Hematopoietic multipotent progenitor cell treated with erythropoietin and hydrocortisone succinate and interleukin-3 and kit ligand, for 8 days (in vitro differentiated cells): ENCODE measurements around the gene EEF2K.

ENCODE experiments used
- DNase-seq: peaks from one replicate; pipeline ENCODE4 v3.0.0-alpha.2; 2015

Gene EEF2K

DNA sequence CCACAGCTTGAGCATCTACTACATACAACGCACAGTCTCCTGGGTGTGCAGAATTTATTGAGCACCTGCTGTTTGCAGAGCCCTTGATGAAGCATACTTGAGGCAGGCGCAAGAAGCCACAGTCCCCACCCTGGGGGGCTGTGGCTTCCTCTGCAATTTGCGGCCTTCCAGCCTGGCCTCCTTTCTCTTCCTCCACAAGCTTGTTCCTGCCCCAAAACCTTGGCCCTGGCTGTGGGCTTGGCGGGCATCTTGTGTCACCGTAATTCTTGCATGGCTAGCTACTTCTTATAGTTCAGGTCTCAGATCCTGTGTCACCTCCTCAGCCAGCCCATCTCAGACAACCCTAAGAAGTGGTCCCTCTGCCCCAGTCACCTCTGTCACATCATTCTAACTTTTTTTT lies 47.2 kb downstream of the EEF2K start:
- no peak for DNase-seq

DNA sequence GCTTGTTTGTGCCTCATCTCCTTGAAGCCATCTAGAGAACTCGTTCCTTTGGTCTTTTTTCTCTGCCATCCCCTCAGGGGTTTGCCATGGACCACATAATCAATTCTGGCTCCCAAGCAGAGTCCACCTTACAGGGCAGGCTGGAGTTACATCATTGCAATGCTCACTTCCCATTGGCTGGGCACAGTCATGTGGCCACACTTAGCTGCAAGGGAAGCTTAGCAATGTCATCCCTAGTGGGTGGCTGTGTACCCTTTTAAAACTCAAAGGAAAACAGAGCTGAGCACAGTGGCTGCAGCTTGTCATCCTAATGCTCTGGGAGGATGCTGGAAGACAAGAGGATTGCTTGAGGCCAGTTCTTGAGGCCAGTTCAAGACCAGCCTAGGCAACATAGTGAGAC lies 49.3 kb downstream of the EEF2K start:
- DNase-seq, result no peak

DNA sequence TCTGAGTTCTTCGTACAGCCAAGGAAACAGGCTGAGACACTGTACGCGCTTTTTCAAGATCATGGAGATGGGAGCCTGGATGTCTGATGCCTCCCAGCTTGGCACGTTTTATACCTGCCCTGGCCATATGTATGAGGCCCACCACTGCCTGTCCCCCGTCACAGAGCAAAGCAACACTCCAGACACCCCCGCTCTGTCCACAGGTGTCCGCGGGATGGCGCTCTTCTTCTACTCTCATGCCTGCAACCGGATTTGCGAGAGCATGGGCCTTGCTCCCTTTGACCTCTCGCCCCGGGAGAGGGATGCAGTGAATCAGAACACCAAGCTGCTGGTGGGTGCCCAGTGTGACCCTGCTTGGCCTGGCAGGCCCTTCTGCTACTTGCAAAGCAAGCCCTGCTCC lies 51.4 kb downstream of the EEF2K start:
- DNase-seq, result no peak

DNA sequence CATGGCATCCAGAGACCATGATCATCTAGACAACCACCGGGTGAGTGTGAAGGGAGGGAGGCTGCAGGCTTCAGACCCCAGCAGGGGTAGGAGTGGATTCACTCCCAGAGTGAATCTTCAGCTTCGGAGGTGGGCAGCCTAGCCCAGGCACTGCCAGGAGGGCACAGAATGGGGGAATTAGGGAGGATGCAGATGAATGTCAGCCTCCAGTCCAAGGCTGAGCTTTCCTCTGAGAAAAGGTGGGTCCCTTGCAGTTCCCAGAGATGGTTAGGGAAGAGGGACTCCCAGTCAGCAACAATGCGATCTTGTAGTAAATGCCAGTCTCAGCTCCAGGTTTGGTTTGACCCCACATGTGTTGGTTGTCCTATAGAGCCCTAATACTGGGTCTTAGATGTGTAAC lies 54.4 kb downstream of the EEF2K start:
- DNase-seq, result no peak

DNA sequence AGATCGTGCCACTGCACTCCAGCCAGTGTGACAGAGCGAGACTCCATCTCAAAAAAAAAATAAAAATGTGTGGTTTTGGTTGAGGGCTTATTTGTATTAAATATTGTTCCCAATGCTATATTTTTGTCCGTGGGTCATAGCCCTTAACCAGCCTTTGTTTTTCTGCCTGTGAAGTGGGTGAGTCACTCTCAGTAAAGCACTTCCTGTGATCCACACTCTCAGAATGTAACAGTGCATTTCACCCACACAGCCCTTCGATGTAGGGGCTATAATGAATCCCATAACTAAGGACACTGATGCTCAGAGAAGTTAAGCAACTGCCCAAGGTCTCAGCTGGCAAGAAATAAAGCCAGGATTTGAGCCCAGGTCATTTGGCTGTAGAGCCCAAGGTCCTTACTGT lies 56.4 kb downstream of the EEF2K start:
- DNase-seq, result no peak

DNA sequence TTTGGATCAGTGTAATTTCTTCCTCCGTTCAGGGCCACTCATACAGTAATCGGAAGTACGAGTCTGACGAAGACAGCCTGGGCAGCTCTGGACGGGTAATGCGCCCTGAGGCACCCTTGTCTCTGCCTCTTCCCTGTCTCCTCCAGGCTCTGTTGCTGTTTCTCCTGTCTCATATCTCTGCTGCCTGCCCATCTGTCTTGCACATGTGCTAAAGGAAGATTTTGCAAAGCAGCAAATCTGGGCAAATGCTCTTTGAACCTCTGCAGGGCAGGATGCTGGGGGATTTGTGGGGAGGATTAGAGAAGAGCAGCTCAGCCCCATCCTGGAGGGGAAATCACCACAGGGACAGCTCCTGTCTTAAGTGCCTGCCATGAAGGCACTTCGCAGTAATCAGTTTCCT lies 58.7 kb downstream of the EEF2K start:
- no peak for DNase-seq

DNA sequence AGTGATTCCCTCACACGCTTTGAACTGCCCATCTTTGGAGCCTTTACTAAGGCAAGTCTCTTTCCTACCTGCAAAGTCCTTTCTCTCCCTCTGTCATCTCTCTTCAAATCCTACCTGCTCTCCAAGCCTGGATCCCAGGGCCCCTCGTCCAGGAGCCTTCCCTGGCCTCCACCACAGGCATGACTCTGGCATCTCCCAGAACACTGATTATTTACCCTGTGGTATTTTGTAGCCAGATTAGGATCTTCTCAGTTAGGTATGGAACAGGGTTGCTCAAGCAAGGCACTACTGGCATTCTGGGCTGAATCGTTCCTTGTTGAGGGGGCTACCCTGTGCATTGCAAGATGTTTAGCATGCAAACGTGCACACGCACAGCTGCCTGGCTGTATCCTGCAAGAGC lies 59.3 kb downstream of the EEF2K start:
- no peak for DNase-seq

DNA sequence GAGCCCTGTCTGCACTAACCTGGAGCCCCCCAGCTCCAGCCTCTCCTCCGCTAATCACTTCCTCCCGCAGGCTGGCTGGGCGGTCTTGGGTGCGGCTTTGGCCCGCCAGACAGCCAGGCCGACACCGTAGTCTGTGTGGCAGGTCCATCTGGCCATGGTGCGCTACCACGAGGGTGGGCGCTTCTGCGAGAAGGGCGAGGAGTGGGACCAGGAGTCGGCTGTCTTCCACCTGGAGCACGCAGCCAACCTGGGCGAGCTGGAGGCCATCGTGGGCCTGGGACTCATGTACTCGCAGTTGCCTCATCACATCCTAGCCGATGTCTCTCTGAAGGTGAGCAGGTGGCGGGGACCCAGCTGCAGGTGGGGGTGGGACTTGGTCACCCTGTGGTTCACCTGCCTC lies 60.5 kb downstream of the EEF2K start:
- DNase-seq, result no peak

DNA sequence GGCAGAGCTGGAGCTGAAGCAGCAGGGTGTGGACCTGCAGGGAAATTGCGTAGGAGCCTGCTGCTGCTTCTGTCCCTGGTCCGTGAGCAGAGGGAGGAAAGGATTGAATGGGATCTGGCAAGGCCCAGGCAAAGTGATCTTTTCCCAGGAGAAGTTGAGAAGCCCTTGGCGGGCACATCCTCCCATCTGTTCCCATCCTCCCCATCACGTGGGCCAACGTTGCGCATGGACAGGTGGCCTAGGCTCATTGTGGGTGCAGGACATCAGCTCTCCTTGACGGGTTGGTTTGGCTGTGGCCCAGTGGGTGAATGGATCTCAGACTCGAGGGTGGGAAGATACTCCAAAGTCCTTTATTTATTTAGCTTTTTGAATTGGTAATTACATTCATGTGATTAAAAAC lies 61.7 kb downstream of the EEF2K start:
- no peak for DNase-seq

DNA sequence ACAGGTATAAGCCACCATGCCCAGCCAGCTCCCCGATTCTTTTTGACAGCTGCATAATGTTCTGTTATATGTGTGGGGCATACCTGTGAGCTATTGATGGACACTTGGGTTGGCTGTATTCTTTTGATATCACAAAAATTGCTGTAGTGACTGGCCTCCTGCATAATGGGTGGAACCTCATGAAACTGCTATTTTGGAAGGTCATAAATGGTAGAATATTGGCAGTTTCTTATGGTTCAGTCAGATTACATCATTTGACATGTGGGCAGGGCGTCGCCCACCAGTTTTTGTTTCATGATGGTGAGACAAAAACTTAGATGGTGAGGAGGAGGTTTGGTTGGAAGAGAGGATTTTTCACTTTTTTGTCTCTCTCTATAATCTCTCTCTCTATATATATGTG lies 64.4 kb downstream of the EEF2K start:
- DNase-seq, result peak; percentile 78

DNA sequence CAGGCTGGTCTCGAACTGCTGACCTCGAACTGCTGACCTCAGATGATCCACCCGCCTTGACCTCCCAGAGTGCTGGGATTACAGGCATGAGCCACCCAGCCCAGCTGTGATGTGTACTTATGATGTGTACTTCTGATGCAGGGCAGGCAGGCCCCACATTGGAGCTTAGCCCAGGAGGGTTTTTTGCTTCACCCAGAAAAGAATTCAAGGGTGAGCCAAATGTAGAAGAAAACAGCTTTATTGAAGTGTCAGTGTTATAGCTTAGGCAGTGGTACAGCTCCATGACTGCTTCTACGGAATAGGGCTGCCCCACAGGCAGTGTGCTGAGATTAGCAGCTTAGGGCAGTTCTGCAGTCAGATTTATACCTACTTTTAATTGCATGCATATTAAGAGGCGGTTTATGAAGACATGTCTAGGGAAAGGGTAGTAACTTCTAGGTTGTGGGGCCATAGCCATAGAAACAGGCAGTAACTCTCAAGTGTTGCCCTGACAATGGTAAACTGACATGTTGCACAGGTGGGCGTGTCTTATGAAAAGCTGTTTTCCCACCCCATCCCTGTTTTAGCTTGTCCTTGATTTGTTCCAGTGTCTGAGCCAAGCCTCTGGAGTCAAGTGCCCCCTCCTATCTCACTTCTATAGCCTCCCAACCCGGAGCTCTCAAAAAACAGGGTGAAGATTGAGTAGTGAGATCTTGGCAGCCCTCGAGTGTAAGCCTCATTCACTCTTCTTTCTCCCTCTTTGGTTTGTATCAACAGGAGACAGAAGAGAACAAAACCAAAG lies 67.0 kb downstream of the EEF2K start:
- no peak for DNase-seq

DNA sequence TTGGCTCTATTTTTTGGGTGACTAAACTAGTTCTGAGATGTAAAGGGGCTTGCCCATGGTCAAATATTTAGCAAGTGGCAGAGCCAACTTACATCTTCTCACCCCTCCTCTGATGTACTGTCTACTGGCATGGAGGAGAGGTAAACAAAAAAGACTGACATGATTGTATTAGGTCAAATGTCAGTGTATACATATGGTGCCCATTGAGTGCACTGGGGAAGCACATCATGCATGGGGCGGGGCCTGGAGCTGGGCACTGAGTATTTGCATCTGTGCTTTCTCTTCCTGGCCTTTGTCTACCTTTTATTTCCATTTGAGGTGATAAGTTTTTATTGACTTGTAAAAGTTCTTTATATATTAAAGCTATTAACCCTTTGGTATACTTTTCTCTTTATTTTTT lies 68.8 kb downstream of the EEF2K start:
- no peak for DNase-seq

DNA sequence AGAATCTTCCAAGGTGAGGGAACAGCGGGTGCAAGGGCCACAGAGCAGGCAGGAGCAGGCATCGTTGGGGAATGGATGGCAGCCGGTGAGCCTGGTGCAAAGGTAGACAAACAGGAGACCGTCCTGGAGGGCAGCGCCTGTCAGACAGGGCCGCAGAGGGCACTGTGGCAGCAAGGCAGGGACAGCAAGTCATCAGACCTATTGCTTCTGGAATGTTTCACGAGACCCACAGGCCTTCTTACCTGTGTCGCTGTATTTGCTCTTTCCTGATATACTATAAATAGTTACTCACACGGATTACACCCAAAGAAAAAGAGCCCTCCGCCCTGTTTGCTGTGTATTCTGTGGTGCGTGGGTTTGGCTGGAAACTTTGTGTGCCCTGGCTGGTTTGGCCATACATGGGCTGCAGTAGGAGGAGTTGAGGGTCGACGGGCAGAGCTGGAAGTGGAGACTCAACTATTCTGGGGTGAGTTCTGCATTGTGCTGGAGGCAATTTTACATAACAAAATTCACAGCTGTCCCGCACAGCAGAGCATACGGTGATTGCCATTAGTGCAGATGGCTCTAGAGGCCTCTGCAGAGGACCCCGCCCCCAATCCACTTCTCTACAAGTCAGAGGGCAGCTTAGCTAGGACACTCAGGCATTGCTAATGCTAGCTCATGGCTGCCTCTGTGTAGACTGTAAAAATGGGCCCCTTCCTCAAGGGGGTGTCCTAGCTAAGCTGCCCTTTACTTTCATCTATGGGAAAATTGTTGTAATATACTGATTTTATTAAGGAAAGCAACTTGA lies 72.6 kb downstream of the EEF2K start:
- DNase-seq, result no peak

DNA sequence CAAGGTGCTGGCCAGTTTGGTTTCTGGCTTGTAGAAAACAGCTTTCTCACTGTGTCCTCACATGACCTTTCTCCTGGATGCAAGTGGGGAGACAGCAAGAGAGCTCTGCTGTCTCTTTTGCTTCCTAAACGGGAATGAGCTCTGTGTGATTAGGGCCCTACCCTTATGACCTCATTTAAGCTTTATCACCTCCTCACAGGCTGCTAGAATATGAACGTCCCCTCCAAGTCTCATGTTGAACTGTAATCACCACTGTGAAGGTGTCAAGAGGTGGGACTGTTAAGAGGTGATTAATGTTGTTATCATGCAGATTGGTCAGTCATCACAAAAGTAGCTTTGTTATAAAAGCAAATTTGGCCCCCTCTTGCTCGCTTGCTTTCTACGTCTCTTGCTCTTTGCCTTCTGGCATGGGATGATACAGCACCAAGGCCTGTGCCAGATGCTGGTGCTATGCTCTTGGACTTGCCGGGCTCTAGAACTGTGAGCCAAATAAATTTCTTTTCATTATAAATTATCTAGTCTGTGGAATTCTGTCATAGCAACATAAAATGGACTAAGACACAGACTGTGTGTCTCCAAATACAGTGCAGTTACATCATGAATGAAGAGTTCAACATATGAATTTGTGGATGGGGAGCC lies 76.3 kb downstream of the EEF2K start:
- DNase-seq, result peak; percentile 99

DNA sequence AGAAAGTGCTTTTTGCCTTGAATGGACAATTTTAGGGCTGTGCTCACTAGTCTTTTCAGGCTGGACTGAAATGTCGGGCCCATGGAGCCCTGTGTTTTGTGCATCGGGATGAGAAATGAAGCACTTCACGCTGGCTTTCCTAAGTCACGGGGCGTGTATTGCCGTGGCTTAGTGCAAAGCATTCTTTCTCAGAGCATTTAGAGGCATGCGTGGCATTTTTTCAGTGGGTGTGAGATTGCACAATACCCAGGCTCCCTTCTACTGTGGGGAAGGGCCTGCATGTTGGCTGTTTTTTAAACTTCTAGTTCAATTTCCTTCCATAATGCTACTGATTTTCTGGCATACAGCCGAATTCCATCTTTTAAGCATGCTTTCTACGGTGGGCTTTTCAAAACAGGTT lies 78.6 kb downstream of the EEF2K start:
- no peak for DNase-seq

DNA sequence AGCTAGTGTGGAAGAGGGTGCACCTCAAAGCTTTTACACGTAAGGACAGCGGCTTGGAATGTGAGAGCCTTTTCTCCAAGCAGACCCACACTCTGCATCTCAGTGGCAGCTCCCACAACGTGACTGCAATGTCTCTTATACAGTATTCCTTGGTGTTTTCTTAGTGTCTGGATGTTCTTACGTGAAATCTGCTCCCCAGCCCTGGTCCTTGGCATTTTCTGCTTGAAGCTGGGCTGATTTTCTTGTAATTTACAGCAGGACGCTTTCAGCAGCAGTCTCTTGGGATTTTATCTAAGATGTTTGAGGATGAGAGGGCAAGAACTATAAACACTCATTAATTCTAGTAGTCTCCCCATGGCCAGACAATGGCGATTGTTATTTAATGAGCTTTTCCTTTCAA lies 79.0 kb downstream of the EEF2K start:
- DNase-seq, result no peak

DNA sequence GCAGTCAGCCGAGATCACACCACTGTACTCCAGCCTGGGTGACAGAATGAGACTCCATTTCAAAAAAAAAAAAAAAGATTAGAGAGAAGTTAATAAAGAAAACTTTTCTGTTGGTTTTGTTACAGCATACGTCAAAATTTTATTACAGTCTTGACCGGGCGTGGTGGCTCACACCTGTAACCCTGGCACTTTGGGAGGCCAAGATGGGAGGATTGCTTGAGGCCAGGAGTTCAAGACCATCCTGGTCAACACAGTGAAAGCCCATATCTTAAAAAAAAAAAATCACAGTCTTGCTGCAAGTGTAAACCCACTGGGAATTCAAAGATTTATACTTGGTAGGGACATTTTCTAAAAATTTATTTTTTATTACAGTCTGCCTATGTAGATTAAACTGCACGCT lies 84.9 kb downstream of the EEF2K start:
- DNase-seq, result no peak

DNA sequence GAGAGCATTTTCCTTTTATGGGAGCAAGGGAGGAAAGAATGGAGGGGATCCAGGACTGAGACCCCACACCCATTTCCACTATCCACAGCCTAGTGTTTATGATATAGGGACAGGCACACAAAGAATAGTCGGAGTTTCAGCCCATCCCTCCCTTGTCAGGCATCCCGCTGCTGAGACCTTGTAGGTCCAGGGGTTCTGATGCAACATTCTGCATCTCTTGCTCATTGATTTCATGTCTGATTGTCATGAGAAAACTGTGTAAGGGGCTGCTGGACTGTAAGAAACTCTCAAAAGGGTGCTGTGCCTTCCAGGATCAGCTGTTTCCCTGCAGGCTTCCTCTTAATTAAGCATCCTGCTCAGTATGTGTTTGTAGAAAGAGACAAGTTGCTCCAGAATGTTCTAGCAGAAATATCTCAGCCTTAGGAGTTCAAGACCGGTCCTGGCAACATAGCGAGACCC lies 85.8 kb downstream of the EEF2K start:
- no peak for DNase-seq

DNA sequence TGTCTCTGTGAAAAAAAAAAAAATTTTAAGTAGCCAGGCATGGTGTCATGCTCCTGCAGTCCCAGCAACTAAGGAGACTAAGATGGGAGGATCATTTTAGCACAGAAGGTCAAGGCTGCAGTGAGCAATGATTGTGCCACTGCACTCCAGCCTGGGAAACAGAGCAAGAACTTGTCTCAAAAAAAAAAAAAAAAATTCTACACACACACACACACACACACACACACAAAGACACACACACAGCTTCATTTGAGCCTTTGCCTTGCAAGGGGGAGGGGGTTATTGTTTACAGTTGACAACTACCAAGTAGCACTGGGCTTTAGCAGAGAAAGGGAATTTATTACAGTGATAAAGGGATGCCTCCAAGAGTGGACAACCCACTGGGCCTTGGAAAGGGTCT lies 86.2 kb downstream of the EEF2K start:
- no peak for DNase-seq

DNA sequence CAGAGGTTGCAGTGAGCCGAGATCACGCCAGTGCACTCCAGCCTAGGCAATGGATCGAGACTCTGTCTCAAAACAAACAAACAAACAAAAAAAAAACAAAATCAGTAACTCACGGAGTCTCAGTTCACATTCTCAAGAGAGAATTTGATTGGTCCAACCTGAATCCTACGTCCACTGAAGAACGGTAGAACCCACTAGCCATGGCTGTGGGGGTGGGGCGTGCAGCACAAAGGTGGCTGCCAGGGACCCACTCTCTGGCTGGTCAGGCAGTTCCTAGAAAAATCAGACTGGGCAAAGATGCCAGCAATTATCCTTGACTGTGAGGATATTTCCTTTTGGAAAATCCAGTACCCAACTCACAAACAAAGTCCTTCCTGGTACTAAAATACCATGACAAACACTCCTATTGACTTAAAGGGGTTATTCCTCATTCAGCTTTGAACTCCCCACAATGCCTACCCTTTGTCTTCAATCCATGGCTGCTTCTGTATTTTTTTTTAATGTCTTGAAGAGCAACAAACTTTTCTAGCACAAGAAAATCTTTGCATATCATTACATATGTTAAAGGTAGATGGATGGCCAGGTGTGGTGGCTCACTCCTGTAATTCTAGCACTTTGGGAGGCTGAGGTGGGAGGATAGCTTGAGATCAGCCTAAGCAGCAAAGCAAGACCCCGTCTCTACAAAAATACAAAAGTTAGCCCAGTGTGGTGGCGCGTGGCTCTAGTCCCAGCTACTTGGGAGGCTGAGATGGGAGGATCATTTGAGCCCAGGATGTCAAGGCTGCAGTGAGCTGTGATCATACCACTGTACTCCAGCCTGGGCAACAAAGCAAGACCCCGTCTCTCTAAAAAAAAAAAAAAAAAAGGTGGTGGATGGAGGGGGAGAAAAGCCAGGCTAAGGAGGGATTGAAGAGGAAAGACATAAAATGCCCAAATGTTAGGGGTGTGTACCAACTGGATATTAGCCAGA lies 87.3 kb downstream of the EEF2K start:
- no peak for DNase-seq

DNA sequence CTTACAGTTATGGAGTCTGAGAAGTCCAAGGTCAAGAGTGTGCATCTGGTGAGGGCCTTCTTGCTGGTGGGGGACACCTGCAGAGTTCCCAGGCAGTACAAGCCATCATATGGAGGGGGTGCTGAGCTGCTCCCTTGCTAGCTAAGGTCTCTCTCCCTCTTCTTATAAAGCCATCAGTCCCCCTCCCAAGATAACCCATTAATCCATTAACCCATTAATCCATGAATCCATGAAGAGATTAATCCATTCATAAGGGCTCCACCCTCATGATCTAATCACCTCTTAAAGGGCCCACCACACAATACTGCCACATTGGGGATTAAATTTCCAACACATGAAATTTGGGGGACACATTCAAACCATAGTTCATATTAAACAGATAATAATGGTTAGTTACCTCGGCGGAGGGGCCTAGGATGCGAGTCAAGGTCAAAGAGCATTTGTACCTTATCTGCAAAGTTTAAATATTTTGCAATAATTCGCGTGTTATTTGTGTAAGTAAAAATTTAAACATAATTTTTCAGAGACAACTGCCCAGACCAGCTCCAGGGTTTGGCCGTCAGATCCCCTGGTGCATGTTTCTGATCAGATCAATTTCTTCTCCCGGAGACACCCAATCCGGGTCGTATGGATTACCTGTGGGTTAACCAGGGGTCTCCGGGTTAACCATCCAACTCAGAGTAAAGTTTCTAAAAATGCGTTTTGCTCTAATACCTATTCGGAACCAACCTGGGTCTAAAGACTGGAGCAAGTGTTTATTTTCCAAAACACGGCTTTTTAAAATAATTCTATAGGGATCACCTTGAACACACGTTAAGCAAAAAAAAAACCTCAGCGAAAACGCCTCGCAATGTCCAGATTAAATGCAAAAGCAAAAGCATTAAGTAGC lies 90.4 kb downstream of the EEF2K start:
- DNase-seq, result peak; percentile 33
